GM23338 (cell line): ENCODE data around the gene PER3. TPM values are rescaled to one million over a fixed set of nuclear protein-coding genes. Genes with fewer than 3 reads are reported as not detected.

ENCODE experiments used
- ATAC-seq: fragments of 200-7000 bp; cut with Tn5 transposase; 3 replicates; pipeline ENCODE4 v1.9.1; 2020
- DNase-seq: peaks from one replicate; pipeline ENCODE4 v3.0.0-alpha.2; 2015; ENCODE audit warnings: low spot score
- H2AFZ ChIP-seq: fragments of 200-600 bp; sonication (generic); 2 replicates; pipeline ENCODE4 v1.8.0; 2016; ENCODE audit warnings: antibody characterized with exemption, mild to moderate bottlenecking, moderate library complexity
- H3F3A ChIP-seq: fragments of 200-600 bp; sonication (generic); replicated peaks from 2 replicates; pipeline ENCODE4 v1.8.0; 2017; ENCODE audit warnings: antibody characterized with exemption, mixed run types, low read depth
- H3K27ac ChIP-seq: fragments of 200-600 bp; sonication (generic); 2 replicates; pipeline ENCODE4 v1.6.1; 2016; ENCODE audit warnings: low read depth
- H3K27me3 ChIP-seq: fragments of 200-600 bp; sonication (generic); 2 replicates; pipeline ENCODE4 v1.8.0; 2016; ENCODE audit warnings: mild to moderate bottlenecking, mixed run types, moderate library complexity; ENCODE audit not compliant: insufficient read depth
- H3K36me3 ChIP-seq: fragments of 200-600 bp; sonication (generic); 2 replicates; pipeline ENCODE4 v1.8.0; 2016; ENCODE audit warnings: mild to moderate bottlenecking; ENCODE audit not compliant: insufficient read depth
- H3K4me1 ChIP-seq: fragments of 200-600 bp; sonication (generic); 2 replicates; pipeline ENCODE4 v1.8.0; 2016; ENCODE audit warnings: mild to moderate bottlenecking, moderate library complexity; ENCODE audit not compliant: insufficient read depth
- H3K4me2 ChIP-seq: fragments of 200-600 bp; sonication (generic); 2 replicates; pipeline ENCODE4 v1.7.1; 2017; ENCODE audit warnings: mixed run types
- H3K4me3 ChIP-seq: fragments of 200-600 bp; sonication (generic); 2 replicates; pipeline ENCODE4 v1.6.1; 2016; ENCODE audit warnings: mixed run types
- H3K79me2 ChIP-seq: fragments of 200-600 bp; sonication (generic); replicated peaks from 2 replicates; pipeline ENCODE4 v1.8.0; 2017; ENCODE audit warnings: mild to moderate bottlenecking; ENCODE audit not compliant: insufficient read depth
- H3K9me2 ChIP-seq: fragments of 200-600 bp; sonication (generic); 2 replicates; pipeline ENCODE4 v1.8.0; 2017; ENCODE audit not compliant: insufficient read depth
- H4K20me1 ChIP-seq: fragments of 200-600 bp; sonication (generic); replicated peaks from 2 replicates; pipeline ENCODE4 v1.8.0; 2017; ENCODE audit warnings: mild to moderate bottlenecking; ENCODE audit not compliant: insufficient read depth
- H3K27ac Mint-ChIP-seq: 2 replicates; pipeline ENCODE4 v1.8.0; 2020; ENCODE audit warnings: inconsistent platforms, mild to moderate bottlenecking, moderate library complexity, mixed read lengths
- H3K27me3 Mint-ChIP-seq: 3 replicates; pipeline ENCODE4 v1.8.0; 2022; ENCODE audit warnings: low read depth, mild to moderate bottlenecking, moderate library complexity, mixed read lengths, inconsistent platforms; ENCODE audit not compliant: insufficient read depth, poor library complexity
- H3K36me3 Mint-ChIP-seq: 3 replicates; pipeline ENCODE4 v1.8.0; 2021; ENCODE audit warnings: low read depth, mild to moderate bottlenecking, inconsistent platforms, moderate library complexity, mixed read lengths
- H3K4me1 Mint-ChIP-seq: 3 replicates; pipeline ENCODE4 v1.8.0; 2020; ENCODE audit warnings: mild to moderate bottlenecking, inconsistent platforms, mixed read lengths
- H3K4me3 Mint-ChIP-seq: 3 replicates; pipeline ENCODE4 v1.8.0; 2021; ENCODE audit warnings: moderate library complexity, mild to moderate bottlenecking, inconsistent platforms, mixed read lengths
- H3K9me3 Mint-ChIP-seq: 3 replicates; pipeline ENCODE4 v1.8.0; 2020; ENCODE audit warnings: moderate library complexity, mild to moderate bottlenecking, inconsistent platforms, mixed read lengths
- CREB1 ChIP-seq: fragments of 250-450 bp; sonication (Bioruptor Pico); IDR thresholded peaks from 2 replicates; pipeline ENCODE4 v1.5.0; 2020; ENCODE audit warnings: low read depth, mild to moderate bottlenecking, moderate library complexity
- EZH2 ChIP-seq: fragments of 200-600 bp; sonication (generic); IDR thresholded peaks from one replicate; pipeline ENCODE4 v1.8.0; 2017; ENCODE audit warnings: antibody characterized with exemption, mild to moderate bottlenecking, low read depth; ENCODE audit not compliant: unreplicated experiment
- JUNB ChIP-seq: IDR thresholded peaks from one replicate; pipeline ENCODE4 v1.6.1; 2016; ENCODE audit warnings: antibody characterized with exemption; ENCODE audit not compliant: unreplicated experiment
- NANOG ChIP-seq: IDR thresholded peaks from 2 replicates; pipeline ENCODE4 v1.6.1; 2016; ENCODE audit warnings: antibody characterized with exemption, borderline replicate concordance
- POLR2AphosphoS5 ChIP-seq: IDR thresholded peaks from 2 replicates; pipeline ENCODE4 v1.6.1; 2016; ENCODE audit warnings: antibody characterized with exemption, low read depth
- STAT1 ChIP-seq: IDR thresholded peaks from one replicate; pipeline ENCODE4 v1.6.1; 2016; ENCODE audit warnings: antibody characterized with exemption; ENCODE audit not compliant: unreplicated experiment
- ZNF114 ChIP-seq: fragments of 250-450 bp; sonication (Bioruptor Pico); IDR thresholded peaks from 2 replicates; pipeline ENCODE4 v1.5.0; 2020; ENCODE audit warnings: mild to moderate bottlenecking, moderate library complexity
- ZNF331 ChIP-seq: fragments of 250-450 bp; sonication (Bioruptor Pico); IDR thresholded peaks from 2 replicates; pipeline ENCODE4 v1.5.0; 2020; ENCODE audit warnings: low read depth, mild to moderate bottlenecking, moderate library complexity
- polyA plus RNA-seq: library from polyadenylated mRNA; unstranded; fragments of >200 nt; fragmentation: Nextera tagmentation; extraction: Ambion mirVana; gene quantifications from 2 replicates; pipeline ENCODE4 v1.2.1, GENCODE V29; 2016
- total RNA-seq: library from RNA; depleted of rRNA; stranded (reverse); fragments of >200 nt; shearing (Covaris generic); gene quantifications from 2 replicates; pipeline ENCODE4 v1.2.3, GENCODE V29; 2014
- TF ChIP-seq, protein P1 (sequence below): fragments of 250-450 bp; sonication (Bioruptor Pico); IDR thresholded peaks from 2 replicates; pipeline ENCODE4 v1.5.0; 2020; ENCODE audit warnings: mild to moderate bottlenecking, moderate library complexity
- TF ChIP-seq, protein P2 (sequence below): IDR thresholded peaks from one replicate; pipeline ENCODE4 v1.6.1; 2018; ENCODE audit warnings: antibody characterized with exemption; ENCODE audit not compliant: unreplicated experiment

PER3 gene
- total and polyA plus RNA-seq, 2 experiments from 2014 or later, result 6.1 to 16.4 TPM

DNA sequence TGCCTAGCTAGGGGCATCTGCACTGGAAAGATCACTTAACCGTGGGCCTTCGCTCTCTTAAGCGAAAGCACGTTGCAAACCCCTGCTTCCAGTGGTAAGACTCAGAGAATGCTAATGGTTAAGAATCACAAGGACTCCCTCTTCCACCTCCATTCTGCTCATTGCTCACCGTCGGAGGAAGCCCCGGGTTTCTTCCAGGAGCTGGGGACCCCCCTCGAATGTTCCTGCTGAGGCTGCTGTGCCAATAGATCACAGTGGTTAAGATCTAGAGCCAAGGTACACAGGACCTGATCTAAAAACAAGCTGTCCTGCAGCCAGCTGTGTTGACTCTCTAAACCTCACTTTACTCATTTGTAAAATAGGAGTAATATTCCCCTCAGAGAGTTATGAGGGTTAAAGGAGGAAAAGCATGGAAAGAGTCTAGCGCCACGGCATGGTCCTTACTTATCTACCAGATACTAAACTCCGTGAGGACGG, 12.2 kb upstream of the PER3 start (continued):
- TF ChIP-seq, protein P1, sequence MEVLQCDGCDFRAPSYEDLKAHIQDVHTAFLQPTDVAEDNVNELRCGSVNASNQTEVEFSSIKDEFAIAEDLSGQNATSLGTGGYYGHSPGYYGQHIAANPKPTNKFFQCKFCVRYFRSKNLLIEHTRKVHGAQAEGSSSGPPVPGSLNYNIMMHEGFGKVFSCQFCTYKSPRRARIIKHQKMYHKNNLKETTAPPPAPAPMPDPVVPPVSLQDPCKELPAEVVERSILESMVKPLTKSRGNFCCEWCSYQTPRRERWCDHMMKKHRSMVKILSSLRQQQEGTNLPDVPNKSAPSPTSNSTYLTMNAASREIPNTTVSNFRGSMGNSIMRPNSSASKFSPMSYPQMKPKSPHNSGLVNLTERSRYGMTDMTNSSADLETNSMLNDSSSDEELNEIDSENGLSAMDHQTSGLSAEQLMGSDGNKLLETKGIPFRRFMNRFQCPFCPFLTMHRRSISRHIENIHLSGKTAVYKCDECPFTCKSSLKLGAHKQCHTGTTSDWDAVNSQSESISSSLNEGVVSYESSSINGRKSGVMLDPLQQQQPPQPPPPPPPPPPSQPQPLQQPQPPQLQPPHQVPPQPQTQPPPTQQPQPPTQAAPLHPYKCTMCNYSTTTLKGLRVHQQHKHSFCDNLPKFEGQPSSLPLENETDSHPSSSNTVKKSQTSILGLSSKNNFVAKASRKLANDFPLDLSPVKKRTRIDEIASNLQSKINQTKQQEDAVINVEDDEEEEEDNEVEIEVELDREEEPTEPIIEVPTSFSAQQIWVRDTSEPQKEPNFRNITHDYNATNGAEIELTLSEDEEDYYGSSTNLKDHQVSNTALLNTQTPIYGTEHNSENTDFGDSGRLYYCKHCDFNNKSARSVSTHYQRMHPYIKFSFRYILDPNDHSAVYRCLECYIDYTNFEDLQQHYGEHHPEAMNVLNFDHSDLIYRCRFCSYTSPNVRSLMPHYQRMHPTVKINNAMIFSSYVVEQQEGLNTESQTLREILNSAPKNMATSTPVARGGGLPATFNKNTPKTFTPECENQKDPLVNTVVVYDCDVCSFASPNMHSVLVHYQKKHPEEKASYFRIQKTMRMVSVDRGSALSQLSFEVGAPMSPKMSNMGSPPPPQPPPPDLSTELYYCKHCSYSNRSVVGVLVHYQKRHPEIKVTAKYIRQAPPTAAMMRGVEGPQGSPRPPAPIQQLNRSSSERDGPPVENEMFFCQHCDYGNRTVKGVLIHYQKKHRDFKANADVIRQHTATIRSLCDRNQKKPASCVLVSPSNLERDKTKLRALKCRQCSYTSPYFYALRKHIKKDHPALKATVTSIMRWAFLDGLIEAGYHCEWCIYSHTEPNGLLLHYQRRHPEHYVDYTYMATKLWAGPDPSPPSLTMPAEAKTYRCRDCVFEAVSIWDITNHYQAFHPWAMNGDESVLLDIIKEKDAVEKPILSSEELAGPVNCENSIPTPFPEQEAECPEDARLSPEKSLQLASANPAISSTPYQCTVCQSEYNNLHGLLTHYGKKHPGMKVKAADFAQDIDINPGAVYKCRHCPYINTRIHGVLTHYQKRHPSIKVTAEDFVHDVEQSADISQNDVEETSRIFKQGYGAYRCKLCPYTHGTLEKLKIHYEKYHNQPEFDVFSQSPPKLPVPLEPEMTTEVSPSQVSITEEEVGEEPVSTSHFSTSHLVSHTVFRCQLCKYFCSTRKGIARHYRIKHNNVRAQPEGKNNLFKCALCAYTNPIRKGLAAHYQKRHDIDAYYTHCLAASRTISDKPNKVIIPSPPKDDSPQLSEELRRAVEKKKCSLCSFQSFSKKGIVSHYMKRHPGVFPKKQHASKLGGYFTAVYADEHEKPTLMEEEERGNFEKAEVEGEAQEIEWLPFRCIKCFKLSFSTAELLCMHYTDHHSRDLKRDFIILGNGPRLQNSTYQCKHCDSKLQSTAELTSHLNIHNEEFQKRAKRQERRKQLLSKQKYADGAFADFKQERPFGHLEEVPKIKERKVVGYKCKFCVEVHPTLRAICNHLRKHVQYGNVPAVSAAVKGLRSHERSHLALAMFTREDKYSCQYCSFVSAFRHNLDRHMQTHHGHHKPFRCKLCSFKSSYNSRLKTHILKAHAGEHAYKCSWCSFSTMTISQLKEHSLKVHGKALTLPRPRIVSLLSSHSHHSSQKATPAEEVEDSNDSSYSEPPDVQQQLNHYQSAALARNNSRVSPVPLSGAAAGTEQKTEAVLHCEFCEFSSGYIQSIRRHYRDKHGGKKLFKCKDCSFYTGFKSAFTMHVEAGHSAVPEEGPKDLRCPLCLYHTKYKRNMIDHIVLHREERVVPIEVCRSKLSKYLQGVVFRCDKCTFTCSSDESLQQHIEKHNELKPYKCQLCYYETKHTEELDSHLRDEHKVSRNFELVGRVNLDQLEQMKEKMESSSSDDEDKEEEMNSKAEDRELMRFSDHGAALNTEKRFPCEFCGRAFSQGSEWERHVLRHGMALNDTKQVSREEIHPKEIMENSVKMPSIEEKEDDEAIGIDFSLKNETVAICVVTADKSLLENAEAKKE (CRISPR knock-in tag), result no peak
- TF ChIP-seq POLR2AphosphoS5 (no peak), JUNB (no peak), ZNF331 (CRISPR knock-in tag) (no peak), STAT1 (no peak)

DNA sequence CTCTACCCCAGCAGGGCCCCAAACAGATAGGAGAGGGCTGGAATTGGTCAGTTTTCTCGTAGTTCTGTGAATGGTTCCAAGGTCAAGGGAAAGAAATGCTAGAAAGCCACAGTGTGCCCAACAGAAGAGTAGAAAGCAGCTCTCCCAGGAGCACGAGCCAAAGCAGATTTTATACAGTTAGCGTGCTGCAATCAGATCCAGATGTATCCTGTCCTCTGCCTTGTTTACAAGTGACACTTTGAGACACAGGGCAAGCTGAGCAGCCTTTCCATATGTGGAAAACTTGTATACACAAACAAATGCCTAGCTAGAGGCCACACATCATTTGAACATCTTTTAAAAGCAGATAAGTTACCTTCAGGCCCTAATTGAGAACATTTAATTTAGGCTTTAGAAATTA, 6.5 kb upstream of the PER3 start:
- Histone ChIP-seq H4K20me1 (peaks cover 6% of the 10 kb centered on the region), H3K4me3 (no peak overlapping the region), H3K27me3 (no peaks in the 10 kb centered on the region), H3K27ac (no peak overlapping the region), H3K4me1 (no peaks in the 10 kb centered on the region; the same call in 1 of the 2 replicates), H3F3A (no peaks in the 10 kb centered on the region), H3K36me3 (peaks cover 27% of the 10 kb centered on the region), H3K9me2 (no peaks in the 10 kb centered on the region), H3K4me2 (no peak overlapping the region), H2AFZ (no peak overlapping the region), H3K79me2 (peaks cover 38% of the 10 kb centered on the region)
- Mint-ChIP-seq H3K27me3 (peaks cover 2% of the 10 kb centered on the region), H3K27ac (no peak overlapping the region), H3K9me3 (no peaks in the 10 kb centered on the region), H3K36me3 (peaks cover 56% of the 10 kb centered on the region), H3K4me1 (no peaks in the 10 kb centered on the region), H3K4me3 (no peak overlapping the region)
- ATAC-seq (no peak), DNase-seq (no peak)
- TF ChIP-seq NANOG (no peak), CREB1 (no peak), ZNF331 (CRISPR knock-in tag) (no peak), EZH2 (no peak), JUNB (no peak), ZNF114 (CRISPR knock-in tag) (no peak)
- TF ChIP-seq, protein P2, sequence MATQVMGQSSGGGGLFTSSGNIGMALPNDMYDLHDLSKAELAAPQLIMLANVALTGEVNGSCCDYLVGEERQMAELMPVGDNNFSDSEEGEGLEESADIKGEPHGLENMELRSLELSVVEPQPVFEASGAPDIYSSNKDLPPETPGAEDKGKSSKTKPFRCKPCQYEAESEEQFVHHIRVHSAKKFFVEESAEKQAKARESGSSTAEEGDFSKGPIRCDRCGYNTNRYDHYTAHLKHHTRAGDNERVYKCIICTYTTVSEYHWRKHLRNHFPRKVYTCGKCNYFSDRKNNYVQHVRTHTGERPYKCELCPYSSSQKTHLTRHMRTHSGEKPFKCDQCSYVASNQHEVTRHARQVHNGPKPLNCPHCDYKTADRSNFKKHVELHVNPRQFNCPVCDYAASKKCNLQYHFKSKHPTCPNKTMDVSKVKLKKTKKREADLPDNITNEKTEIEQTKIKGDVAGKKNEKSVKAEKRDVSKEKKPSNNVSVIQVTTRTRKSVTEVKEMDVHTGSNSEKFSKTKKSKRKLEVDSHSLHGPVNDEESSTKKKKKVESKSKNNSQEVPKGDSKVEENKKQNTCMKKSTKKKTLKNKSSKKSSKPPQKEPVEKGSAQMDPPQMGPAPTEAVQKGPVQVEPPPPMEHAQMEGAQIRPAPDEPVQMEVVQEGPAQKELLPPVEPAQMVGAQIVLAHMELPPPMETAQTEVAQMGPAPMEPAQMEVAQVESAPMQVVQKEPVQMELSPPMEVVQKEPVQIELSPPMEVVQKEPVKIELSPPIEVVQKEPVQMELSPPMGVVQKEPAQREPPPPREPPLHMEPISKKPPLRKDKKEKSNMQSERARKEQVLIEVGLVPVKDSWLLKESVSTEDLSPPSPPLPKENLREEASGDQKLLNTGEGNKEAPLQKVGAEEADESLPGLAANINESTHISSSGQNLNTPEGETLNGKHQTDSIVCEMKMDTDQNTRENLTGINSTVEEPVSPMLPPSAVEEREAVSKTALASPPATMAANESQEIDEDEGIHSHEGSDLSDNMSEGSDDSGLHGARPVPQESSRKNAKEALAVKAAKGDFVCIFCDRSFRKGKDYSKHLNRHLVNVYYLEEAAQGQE, result no peak
